ENCODE measurements around the gene CA10. TPM values are rescaled to one million over a fixed set of nuclear protein-coding genes. Genes with fewer than 3 reads are reported as not detected.

The CA10 gene
- total and polyA plus RNA-seq, 2 of the 4 experiments (the other 2 are of a cell fraction), result not detected

DNA sequence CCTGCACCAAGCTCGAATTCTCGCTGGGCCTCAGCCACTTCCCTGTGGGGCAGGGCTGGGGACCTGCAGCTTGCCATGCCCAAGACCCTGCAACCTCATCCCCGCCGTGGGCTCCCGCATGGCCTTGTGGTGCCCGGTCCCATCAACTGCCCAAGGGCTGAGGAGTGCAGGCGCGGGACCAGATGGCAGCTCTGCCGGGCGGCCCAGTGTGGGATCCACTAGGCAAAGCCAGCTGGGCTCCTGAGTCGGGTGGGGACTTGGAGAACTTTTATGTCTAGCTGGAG lies 489.6 kb downstream of the CA10 start:
- Histone ChIP-seq H3K27ac (ENCODE audit: insufficient read depth, low read length) (no peak overlapping the region), H3K18ac (ENCODE audit: low read depth, low read length) (no peak overlapping the region), H3K4me1 (ENCODE audit: control insufficient read depth, insufficient read depth, low read length) (no peaks in the 10 kb centered on the region), H2BK5ac (ENCODE audit: low read depth, low read length, poor library complexity, severe bottlenecking) (no peak overlapping the region), H3K4me3 (ENCODE audit: insufficient read depth, low read depth, low read length) (no peak overlapping the region), H3K14ac (replicated peaks; ENCODE audit: low read depth, low read length) (no peak overlapping the region), H3K36me3 (ENCODE audit: control insufficient read depth, insufficient read depth, low read length) (no peaks in the 10 kb centered on the region), H2BK15ac (ENCODE audit: low read depth, low read length) (no peak overlapping the region), H2BK120ac (ENCODE audit: low read depth, low read length) (no peak overlapping the region), H4K91ac (ENCODE audit: insufficient read depth, low read depth, low read length) (no peak overlapping the region), H2BK20ac (ENCODE audit: low read depth, low read length) (no peak overlapping the region), H4K8ac (ENCODE audit: low read depth in 2 of 2, low read length in 2 of 2) (no peak overlapping the region), H3K23ac (ENCODE audit: low read depth, low read length) (no peak overlapping the region), H3K27me3 (ENCODE audit: control insufficient read depth, insufficient read depth, low read length) (no peaks in the 10 kb centered on the region), H2AFZ (replicated peaks; ENCODE audit: low read length, poor library complexity) (no peak overlapping the region), H2AK5ac (ENCODE audit: low read depth, low read length) (no peak overlapping the region), H4K20me1 (ENCODE audit: insufficient read depth, low read length) (no peaks in the 10 kb centered on the region), H3K4ac (ENCODE audit: low read depth, low read length) (no peak overlapping the region), H3K79me1 (ENCODE audit: low read depth in 1 of 2, low read length in 2 of 2) (no peaks in the 10 kb centered on the region), H3K4me2 (ENCODE audit: low read depth, low read length) (no peak overlapping the region), H4K5ac (ENCODE audit: low read depth, low read length) (no peak overlapping the region), H3K9ac (ENCODE audit: low read depth, low read length) (no peak overlapping the region), H3K9me3 (ENCODE audit: control insufficient read depth, insufficient read depth, low read length) (peaks cover 23% of the 10 kb centered on the region), H2AK9ac (replicated peaks; ENCODE audit: low read depth, low read length, poor library complexity) (no peak overlapping the region), H3K9me1 (ENCODE audit: insufficient read depth, low read length) (no peaks in the 10 kb centered on the region), H3K56ac (ENCODE audit: extremely low read depth, insufficient read depth, low read length) (no peak overlapping the region)
- TF ChIP-seq RAD21 (IDR thresholded peaks at IDR 0.05; ENCODE audit: low read length), result no peak
- TF ChIP-seq SMC3 (IDR thresholded peaks at IDR 0.05; ENCODE audit: low read depth, low read length), result no peak
- TF ChIP-seq, protein P1, sequence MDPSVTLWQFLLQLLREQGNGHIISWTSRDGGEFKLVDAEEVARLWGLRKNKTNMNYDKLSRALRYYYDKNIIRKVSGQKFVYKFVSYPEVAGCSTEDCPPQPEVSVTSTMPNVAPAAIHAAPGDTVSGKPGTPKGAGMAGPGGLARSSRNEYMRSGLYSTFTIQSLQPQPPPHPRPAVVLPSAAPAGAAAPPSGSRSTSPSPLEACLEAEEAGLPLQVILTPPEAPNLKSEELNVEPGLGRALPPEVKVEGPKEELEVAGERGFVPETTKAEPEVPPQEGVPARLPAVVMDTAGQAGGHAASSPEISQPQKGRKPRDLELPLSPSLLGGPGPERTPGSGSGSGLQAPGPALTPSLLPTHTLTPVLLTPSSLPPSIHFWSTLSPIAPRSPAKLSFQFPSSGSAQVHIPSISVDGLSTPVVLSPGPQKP (IDR thresholded peaks at IDR 0.05; ENCODE audit: borderline replicate concordance, low read depth, low read length), result no peak
- TF ChIP-seq CHD1 (IDR thresholded peaks at IDR 0.05; ENCODE audit: low read depth, low read length), result no peak
- TF ChIP-seq CEBPB (IDR thresholded peaks at IDR 0.05; ENCODE audit: low read depth, low read length), result no peak
- no peak for TF ChIP-seq RFX5 (IDR thresholded peaks at IDR 0.05; ENCODE audit: low read depth, low read length)
- TF ChIP-seq, protein P2, sequence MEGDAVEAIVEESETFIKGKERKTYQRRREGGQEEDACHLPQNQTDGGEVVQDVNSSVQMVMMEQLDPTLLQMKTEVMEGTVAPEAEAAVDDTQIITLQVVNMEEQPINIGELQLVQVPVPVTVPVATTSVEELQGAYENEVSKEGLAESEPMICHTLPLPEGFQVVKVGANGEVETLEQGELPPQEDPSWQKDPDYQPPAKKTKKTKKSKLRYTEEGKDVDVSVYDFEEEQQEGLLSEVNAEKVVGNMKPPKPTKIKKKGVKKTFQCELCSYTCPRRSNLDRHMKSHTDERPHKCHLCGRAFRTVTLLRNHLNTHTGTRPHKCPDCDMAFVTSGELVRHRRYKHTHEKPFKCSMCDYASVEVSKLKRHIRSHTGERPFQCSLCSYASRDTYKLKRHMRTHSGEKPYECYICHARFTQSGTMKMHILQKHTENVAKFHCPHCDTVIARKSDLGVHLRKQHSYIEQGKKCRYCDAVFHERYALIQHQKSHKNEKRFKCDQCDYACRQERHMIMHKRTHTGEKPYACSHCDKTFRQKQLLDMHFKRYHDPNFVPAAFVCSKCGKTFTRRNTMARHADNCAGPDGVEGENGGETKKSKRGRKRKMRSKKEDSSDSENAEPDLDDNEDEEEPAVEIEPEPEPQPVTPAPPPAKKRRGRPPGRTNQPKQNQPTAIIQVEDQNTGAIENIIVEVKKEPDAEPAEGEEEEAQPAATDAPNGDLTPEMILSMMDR (conservative IDR thresholded peaks at IDR 0.05; ENCODE audit: low read depth, low read length), result no peak
- TF ChIP-seq FOS (IDR thresholded peaks at IDR 0.05; ENCODE audit: low read depth, low read length), result no peak
- no peak for TF ChIP-seq NFE2L2 (IDR thresholded peaks at IDR 0.05; ENCODE audit: low read depth, low read length)
- TF ChIP-seq RCOR1 (IDR thresholded peaks at IDR 0.05; ENCODE audit: insufficient replicate concordance, low read length), result no peak
- TF ChIP-seq POLR2A (IDR thresholded peaks at IDR 0.05; ENCODE audit: low read depth, low read length), result no peak
- TF ChIP-seq, protein P3, sequence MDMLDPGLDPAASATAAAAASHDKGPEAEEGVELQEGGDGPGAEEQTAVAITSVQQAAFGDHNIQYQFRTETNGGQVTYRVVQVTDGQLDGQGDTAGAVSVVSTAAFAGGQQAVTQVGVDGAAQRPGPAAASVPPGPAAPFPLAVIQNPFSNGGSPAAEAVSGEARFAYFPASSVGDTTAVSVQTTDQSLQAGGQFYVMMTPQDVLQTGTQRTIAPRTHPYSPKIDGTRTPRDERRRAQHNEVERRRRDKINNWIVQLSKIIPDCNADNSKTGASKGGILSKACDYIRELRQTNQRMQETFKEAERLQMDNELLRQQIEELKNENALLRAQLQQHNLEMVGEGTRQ (IDR thresholded peaks at IDR 0.05; ENCODE audit: low read depth, low read length), result no peak
- TF ChIP-seq BHLHE40 (IDR thresholded peaks at IDR 0.05; ENCODE audit: low read depth, low read length), result no peak
- TF ChIP-seq MXI1 (IDR thresholded peaks at IDR 0.05; ENCODE audit: borderline replicate concordance, low read depth, low read length), result no peak
- TF ChIP-seq MAZ (IDR thresholded peaks at IDR 0.05; ENCODE audit: borderline replicate concordance, low read depth, low read length), result no peak
- TF ChIP-seq MAFK (IDR thresholded peaks at IDR 0.05; ENCODE audit: low read depth, low read length), result no peak
- POLR2A ChIA-PET (ENCODE audit: unreplicated experiment), result no interaction called here
- no TSS peak for BruUV-seq (replicated peaks)
- dilution Hi-C loops (cut with HindIII; ENCODE audit: low sequenced_read_pairs, unreplicated experiment), result no loop called here
- in situ Hi-C loops (cut with MboI; ENCODE audit: low sequenced_read_pairs), result no loop called here
- WGBS, 2 experiments (ENCODE audit: extremely low coverage in 2 of 2, insufficient read length in 1 of 2), result 71% methylated on average over 11 of the region's 11 CpGs; no CpG with 5 or more reads in 1 of the 2 experiments
- DNase-seq, result no peak
- CTCF ChIA-PET, result no interaction called here
- ATAC-seq (ENCODE audit: low read depth), result no peak
- intact Hi-C loops (cut with micrococcal nuclease), result no loop called here
